OCI-LY1 (cell line): ENCODE measurements around the gene KRT80.

Experiments
- H2AFZ ChIP-seq: fragments of 200-600 bp; sonication (generic), shearing (Covaris generic); 2 replicates; pipeline ENCODE4 v1.6.0; 2014; ENCODE audit warnings: antibody characterized with exemption, mild to moderate bottlenecking, low read length
- H3F3A ChIP-seq: fragments of 200-600 bp; sonication (generic), shearing (Covaris generic); 2 replicates; pipeline ENCODE4 v1.6.0; 2014; ENCODE audit warnings: mild to moderate bottlenecking, antibody characterized with exemption, low read length, moderate library complexity; ENCODE audit not compliant: insufficient read depth
- H3K27ac ChIP-seq: fragments of 200-600 bp; sonication (generic); 2 replicates; pipeline ENCODE4 v1.5.1; 2014; ENCODE audit warnings: low read length, mixed run types, mild to moderate bottlenecking, low read depth; ENCODE audit not compliant: poor library complexity, severe bottlenecking
- H3K27me3 ChIP-seq: fragments of 200-600 bp; sonication (generic); 2 replicates; pipeline ENCODE4 v1.6.0; 2014; ENCODE audit warnings: antibody characterized with exemption, mild to moderate bottlenecking, low read length, moderate library complexity; ENCODE audit not compliant: insufficient read depth
- H3K36me3 ChIP-seq: fragments of 200-600 bp; sonication (generic); 2 replicates; pipeline ENCODE4 v1.6.1; 2014; ENCODE audit warnings: mild to moderate bottlenecking, antibody characterized with exemption, low read length, moderate library complexity, mixed read lengths; ENCODE audit not compliant: insufficient read depth
- H3K4me1 ChIP-seq: fragments of 200-600 bp; sonication (generic); 2 replicates; pipeline ENCODE4 v1.5.1; 2014; ENCODE audit warnings: mild to moderate bottlenecking, low read length, moderate library complexity; ENCODE audit not compliant: insufficient read depth, severe bottlenecking
- H3K4me2 ChIP-seq: fragments of 200-600 bp; sonication (generic), shearing (Covaris generic); 2 replicates; pipeline ENCODE4 v1.6.1; 2014; ENCODE audit warnings: low read length
- H3K4me3 ChIP-seq: fragments of 200-600 bp; sonication (generic); 2 replicates; pipeline ENCODE4 v1.5.1; 2014; ENCODE audit warnings: low read length, low read depth, mild to moderate bottlenecking, mixed read lengths; ENCODE audit not compliant: poor library complexity, severe bottlenecking
- H3K79me2 ChIP-seq: fragments of 200-600 bp; shearing (Covaris generic); 2 replicates; pipeline ENCODE4 v1.6.1; 2016; ENCODE audit warnings: mixed run types, low read length, mixed read lengths; ENCODE audit not compliant: insufficient read depth
- H3K9ac ChIP-seq: fragments of 200-600 bp; sonication (generic), shearing (Covaris generic); 2 replicates; pipeline ENCODE4 v1.6.1; 2014; ENCODE audit warnings: mild to moderate bottlenecking, low read length, mixed read lengths
- H3K9me2 ChIP-seq: fragments of 200-600 bp; sonication (generic), shearing (Covaris generic); 2 replicates; pipeline ENCODE4 v1.6.1; 2014; ENCODE audit warnings: low read depth, mild to moderate bottlenecking, low read length, mixed read lengths
- H3K9me3 ChIP-seq: fragments of 200-600 bp; shearing (Covaris generic); 2 replicates; pipeline ENCODE4 v1.6.1; 2014; ENCODE audit warnings: low read length, mixed read lengths
- H4K20me1 ChIP-seq: fragments of 200-600 bp; sonication (generic), shearing (Covaris generic); 2 replicates; pipeline ENCODE4 v1.6.0; 2016; ENCODE audit warnings: mild to moderate bottlenecking, low read length; ENCODE audit not compliant: insufficient read depth
- CTCF ChIP-seq: fragments of 200-600 bp; sonication (generic), shearing (Covaris generic); IDR thresholded peaks from 2 replicates; pipeline ENCODE4 v1.5.1; 2017; ENCODE audit warnings: mild to moderate bottlenecking, antibody characterized with exemption, low read length, moderate library complexity, mixed read lengths
- EZH2 ChIP-seq: fragments of 200-600 bp; sonication (generic), shearing (Covaris generic); IDR thresholded peaks from 2 replicates; pipeline ENCODE4 v1.8.0; 2017; ENCODE audit warnings: borderline replicate concordance, mixed run types, mild to moderate bottlenecking, antibody characterized with exemption, low read length, moderate library complexity, mixed read lengths

Gene KRT80

GRCh38 chr12:52156757-52157565 lies 34.9 kb downstream of the KRT80 start:
- Histone ChIP-seq H3K79me2 (no peaks in the 10 kb centered on the region), H3K4me2 (no peak overlapping the region), H3K9me2 (no peaks in the 10 kb centered on the region), H3K9ac (no peak overlapping the region), H3K27ac (no peak overlapping the region), H3K9me3 (no peaks in the 10 kb centered on the region), H3K4me3 (no peak overlapping the region), H3K36me3 (no peaks in the 10 kb centered on the region), H4K20me1 (no peaks in the 10 kb centered on the region), H3K27me3 (no peaks in the 10 kb centered on the region), H3K4me1 (no peaks in the 10 kb centered on the region), H3F3A (no peaks in the 10 kb centered on the region), H2AFZ (no peak overlapping the region)
- TF ChIP-seq EZH2 (no peak), CTCF (peak; percentile 99)

GRCh38 chr12:52156311-52156710 lies 35.5 kb downstream of the KRT80 start:
- Histone ChIP-seq H3K4me2 (no peak overlapping the region), H3K9ac (no peak overlapping the region), H3K9me2 (no peaks in the 10 kb centered on the region), H3K4me1 (no peaks in the 10 kb centered on the region), H3K4me3 (no peak overlapping the region), H3K79me2 (no peaks in the 10 kb centered on the region), H3K9me3 (no peaks in the 10 kb centered on the region), H3F3A (no peaks in the 10 kb centered on the region), H2AFZ (no peak overlapping the region), H4K20me1 (no peaks in the 10 kb centered on the region), H3K27ac (no peak overlapping the region), H3K27me3 (no peaks in the 10 kb centered on the region), H3K36me3 (no peaks in the 10 kb centered on the region)
- TF ChIP-seq EZH2 (no peak), CTCF (no peak)

GRCh38 chr12:52155048-52155868 lies 36.6 kb downstream of the KRT80 start:
- Histone ChIP-seq H3F3A (no peaks in the 10 kb centered on the region), H3K4me3 (no peak overlapping the region), H2AFZ (no peak overlapping the region), H3K9me2 (no peaks in the 10 kb centered on the region), H3K4me1 (no peaks in the 10 kb centered on the region), H3K9me3 (no peaks in the 10 kb centered on the region), H3K27ac (no peak overlapping the region), H3K27me3 (no peaks in the 10 kb centered on the region), H3K79me2 (no peaks in the 10 kb centered on the region), H4K20me1 (no peaks in the 10 kb centered on the region), H3K36me3 (no peaks in the 10 kb centered on the region), H3K4me2 (no peak overlapping the region), H3K9ac (no peak overlapping the region)
- TF ChIP-seq CTCF (no peak), EZH2 (no peak)
